Ishikawa (cell line): ENCODE measurements around the gene CGB3.

Experiments used
- CEBPB ChIP-seq: IDR thresholded peaks from 2 replicates; pipeline ENCODE4 v1.6.1; 2012
- CREB1 ChIP-seq: IDR thresholded peaks from 2 replicates; pipeline ENCODE4 v1.6.1; 2012; ENCODE audit warnings: low read depth
- EGR1 ChIP-seq: IDR thresholded peaks from 2 replicates; pipeline ENCODE4 v1.6.1; 2012
- EP300 ChIP-seq: IDR thresholded peaks from 2 replicates; pipeline ENCODE4 v1.6.1; 2012; ENCODE audit warnings: borderline replicate concordance
- FOXM1 ChIP-seq: IDR thresholded peaks from 2 replicates; pipeline ENCODE4 v1.6.1; 2012; ENCODE audit warnings: low read depth, borderline replicate concordance
- NFIC ChIP-seq: IDR thresholded peaks from 2 replicates; pipeline ENCODE4 v1.6.1; 2012
- RAD21 ChIP-seq: IDR thresholded peaks from 2 replicates; pipeline ENCODE4 v1.6.1; 2012; ENCODE audit warnings: low read depth
- TAF1 ChIP-seq: IDR thresholded peaks from 2 replicates; pipeline ENCODE4 v1.6.1; 2012; ENCODE audit warnings: low read depth, mild to moderate bottlenecking
- TCF12 ChIP-seq: IDR thresholded peaks from 2 replicates; pipeline ENCODE4 v1.6.1; 2012; ENCODE audit warnings: low read depth
- TEAD4 ChIP-seq: IDR thresholded peaks from 2 replicates; pipeline ENCODE4 v1.6.1; 2012
- YY1 ChIP-seq: IDR thresholded peaks from 2 replicates; pipeline ENCODE4 v1.6.1; 2012; ENCODE audit warnings: low read depth
- ZBTB7A ChIP-seq: IDR thresholded peaks from 2 replicates; pipeline ENCODE4 v1.6.1; 2012; ENCODE audit warnings: low read depth
- TF ChIP-seq, protein P1 (sequence below): IDR thresholded peaks from 2 replicates; pipeline ENCODE4 v1.6.1; 2012; ENCODE audit warnings: low read depth, mild to moderate bottlenecking
- TF ChIP-seq, protein P2 (sequence below): IDR thresholded peaks from 2 replicates; pipeline ENCODE4 v1.6.1; 2012
- TF ChIP-seq, protein P3 (sequence below): IDR thresholded peaks from 2 replicates; pipeline ENCODE4 v1.6.1; 2012

Gene CGB3

DNA sequence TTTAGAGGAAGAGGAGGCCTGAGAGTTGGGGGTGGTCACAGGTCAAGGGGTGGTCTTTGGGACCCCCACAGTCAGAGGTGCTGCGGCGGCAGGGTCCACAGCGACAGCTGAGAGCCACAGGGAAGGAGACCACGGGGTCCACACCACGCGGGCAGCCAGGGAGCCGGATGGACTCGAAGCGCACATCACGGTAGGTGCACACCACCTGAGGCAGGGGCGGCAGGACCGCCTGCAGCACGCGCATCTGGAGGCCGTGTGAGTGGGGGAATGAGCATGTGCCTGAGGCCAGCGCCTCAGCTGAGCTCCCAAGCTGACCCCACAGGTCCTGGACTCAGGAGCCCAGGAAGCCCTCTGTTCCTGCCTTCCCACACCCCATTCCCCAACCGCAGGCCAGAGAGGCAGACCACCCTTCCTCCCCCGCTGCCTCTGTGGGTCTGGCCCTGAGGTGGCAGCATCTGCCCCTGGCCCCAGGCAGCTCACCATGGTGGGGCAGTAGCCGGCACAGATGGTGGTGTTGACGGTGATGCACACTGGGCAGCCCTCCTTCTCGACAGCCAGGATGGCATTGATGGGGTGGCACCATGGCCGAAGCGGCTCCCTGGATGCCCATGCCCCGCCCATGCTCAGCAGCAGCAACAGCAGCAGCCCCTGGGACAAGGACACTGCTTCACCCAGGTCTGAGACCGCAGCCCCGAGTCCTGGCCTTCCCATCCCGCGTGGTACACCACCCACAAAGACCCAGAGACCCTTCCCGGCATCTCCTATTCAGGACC lies 7.9 kb downstream of the CGB3 start:
- TF ChIP-seq NFIC (no peak), RAD21 (no peak), TEAD4 (no peak), CREB1 (no peak), CEBPB (no peak), TAF1 (no peak), TCF12 (no peak), FOXM1 (no peak), EGR1 (no peak), EP300 (no peak), ZBTB7A (no peak)
- TF ChIP-seq, protein P1, sequence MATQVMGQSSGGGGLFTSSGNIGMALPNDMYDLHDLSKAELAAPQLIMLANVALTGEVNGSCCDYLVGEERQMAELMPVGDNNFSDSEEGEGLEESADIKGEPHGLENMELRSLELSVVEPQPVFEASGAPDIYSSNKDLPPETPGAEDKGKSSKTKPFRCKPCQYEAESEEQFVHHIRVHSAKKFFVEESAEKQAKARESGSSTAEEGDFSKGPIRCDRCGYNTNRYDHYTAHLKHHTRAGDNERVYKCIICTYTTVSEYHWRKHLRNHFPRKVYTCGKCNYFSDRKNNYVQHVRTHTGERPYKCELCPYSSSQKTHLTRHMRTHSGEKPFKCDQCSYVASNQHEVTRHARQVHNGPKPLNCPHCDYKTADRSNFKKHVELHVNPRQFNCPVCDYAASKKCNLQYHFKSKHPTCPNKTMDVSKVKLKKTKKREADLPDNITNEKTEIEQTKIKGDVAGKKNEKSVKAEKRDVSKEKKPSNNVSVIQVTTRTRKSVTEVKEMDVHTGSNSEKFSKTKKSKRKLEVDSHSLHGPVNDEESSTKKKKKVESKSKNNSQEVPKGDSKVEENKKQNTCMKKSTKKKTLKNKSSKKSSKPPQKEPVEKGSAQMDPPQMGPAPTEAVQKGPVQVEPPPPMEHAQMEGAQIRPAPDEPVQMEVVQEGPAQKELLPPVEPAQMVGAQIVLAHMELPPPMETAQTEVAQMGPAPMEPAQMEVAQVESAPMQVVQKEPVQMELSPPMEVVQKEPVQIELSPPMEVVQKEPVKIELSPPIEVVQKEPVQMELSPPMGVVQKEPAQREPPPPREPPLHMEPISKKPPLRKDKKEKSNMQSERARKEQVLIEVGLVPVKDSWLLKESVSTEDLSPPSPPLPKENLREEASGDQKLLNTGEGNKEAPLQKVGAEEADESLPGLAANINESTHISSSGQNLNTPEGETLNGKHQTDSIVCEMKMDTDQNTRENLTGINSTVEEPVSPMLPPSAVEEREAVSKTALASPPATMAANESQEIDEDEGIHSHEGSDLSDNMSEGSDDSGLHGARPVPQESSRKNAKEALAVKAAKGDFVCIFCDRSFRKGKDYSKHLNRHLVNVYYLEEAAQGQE = no peak
- TF ChIP-seq, protein P2, sequence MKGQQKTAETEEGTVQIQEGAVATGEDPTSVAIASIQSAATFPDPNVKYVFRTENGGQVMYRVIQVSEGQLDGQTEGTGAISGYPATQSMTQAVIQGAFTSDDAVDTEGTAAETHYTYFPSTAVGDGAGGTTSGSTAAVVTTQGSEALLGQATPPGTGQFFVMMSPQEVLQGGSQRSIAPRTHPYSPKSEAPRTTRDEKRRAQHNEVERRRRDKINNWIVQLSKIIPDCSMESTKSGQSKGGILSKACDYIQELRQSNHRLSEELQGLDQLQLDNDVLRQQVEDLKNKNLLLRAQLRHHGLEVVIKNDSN = no peak
- TF ChIP-seq, protein P3, sequence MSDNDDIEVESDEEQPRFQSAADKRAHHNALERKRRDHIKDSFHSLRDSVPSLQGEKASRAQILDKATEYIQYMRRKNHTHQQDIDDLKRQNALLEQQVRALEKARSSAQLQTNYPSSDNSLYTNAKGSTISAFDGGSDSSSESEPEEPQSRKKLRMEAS = no peak

DNA sequence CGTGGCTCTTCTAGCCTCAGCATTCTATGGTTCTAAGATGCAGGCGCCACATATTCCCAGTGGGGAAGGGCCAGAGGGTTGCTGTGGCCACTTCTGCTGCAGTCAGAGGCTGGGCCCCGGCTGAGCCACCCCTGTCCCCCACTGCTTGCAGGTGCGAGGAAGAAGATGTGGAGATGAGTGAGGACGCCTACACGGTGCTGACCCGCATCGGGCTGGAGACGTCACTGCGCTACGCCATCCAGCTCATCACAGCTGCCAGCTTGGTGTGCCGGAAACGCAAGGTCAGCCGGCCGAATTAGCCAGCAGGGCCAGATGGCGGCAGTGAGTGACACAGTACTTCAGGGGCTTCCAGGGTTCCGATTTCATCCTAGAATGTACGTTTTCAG lies 9.3 kb downstream of the CGB3 start:
- TF ChIP-seq, protein P1 = no peak
- TF ChIP-seq YY1 (no peak), TAF1 (no peak), CEBPB (no peak), TEAD4 (no peak), FOXM1 (no peak), NFIC (no peak), EP300 (no peak), RAD21 (no peak), EGR1 (no peak), CREB1 (no peak), TCF12 (no peak), ZBTB7A (no peak)
- TF ChIP-seq, protein P3 = no peak
- TF ChIP-seq, protein P2 = no peak

DNA sequence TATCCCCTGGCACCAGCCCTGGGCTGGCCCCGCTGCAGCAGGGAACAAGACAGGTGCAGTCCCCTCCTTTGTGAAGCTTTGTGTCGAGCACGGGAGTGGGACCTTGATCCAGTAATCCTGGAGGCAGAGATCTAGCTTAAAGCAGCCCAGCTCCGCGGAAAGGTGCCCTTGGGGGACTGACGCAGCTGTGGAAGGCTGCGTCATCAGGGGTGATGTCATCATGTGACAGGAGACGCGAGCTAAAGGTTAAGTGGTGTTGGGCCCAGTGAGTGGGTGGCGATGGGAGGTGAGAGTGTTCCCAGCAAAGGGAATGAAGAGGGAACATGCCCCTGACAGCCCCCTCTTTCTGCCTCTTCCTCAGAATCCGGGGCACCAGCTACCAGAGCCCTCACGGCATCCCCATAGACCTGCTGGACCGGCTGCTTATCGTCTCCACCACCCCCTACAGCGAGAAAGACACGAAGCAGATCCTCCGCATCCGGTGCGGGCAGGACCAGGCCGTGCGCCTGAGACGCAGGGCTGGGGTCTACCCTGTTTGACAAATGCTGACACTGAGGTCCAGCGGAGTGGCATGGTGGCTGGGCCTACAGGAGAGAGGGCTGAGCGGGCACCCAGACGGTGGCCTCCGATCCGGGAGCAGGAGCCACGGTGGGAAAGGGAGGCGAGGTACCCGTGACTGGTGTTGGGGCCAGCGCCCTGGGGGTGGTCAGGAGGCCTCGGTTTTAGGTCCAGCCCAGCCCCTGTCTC lies 9.8 kb downstream of the CGB3 start:
- TF ChIP-seq, protein P1 = no peak
- TF ChIP-seq TAF1 (no peak), NFIC (no peak), TEAD4 (no peak), CREB1 (no peak), ZBTB7A (no peak), TCF12 (no peak), YY1 (no peak), FOXM1 (no peak), RAD21 (no peak), CEBPB (no peak), EP300 (no peak), EGR1 (no peak)
- TF ChIP-seq, protein P2 = no peak
- TF ChIP-seq, protein P3 = no peak
